Heart left ventricle (tissue), 16 donors: Measurements from ENCODE around the gene HDAC10. TPM values are rescaled to one million over a fixed set of nuclear protein-coding genes. Genes with fewer than 3 reads are reported as not detected.

Source experiments
- ATAC-seq, 4 donors: fragments of 200-7000 bp; cut with Tn5 transposase; one replicate each; pipeline ENCODE4 v1.9.1; 2020 to 2022; ENCODE audit warnings: moderate library complexity in 4 of 4, mild to moderate bottlenecking in 3 of 4, moderate number of reproducible peaks in 1 of 4
- DNase-seq, 5 donors: peaks; one replicate each; pipeline ENCODE4 v3.0.0-alpha.2; 2020
- H3K27ac ChIP-seq, 12 donors: fragments of 200-600 bp; sonication (generic) in 4 of 12; one replicate each; pipeline versions ENCODE4 v1.5.0 to v1.8.0; 2016 to 2022; ENCODE audit warnings: mild to moderate bottlenecking in 2 of 12
- H3K27me3 ChIP-seq, 9 donors: fragments of 200-600 bp; sonication (generic) in 2 of 9; one replicate each; pipeline versions ENCODE4 v1.5.1 to v1.8.0; 2016 to 2022; ENCODE audit warnings: mild to moderate bottlenecking in 3 of 9
- H3K36me3 ChIP-seq, 9 donors: fragments of 200-600 bp; sonication (generic) in 2 of 9; one replicate each; pipeline versions ENCODE4 v1.5.0 to v1.8.0; 2018 to 2022; ENCODE audit warnings: mild to moderate bottlenecking in 2 of 9
- H3K4me1 ChIP-seq, 12 donors: fragments of 200-600 bp; sonication (generic) in 4 of 12; one replicate each; pipeline versions ENCODE4 v1.5.0 to v1.8.0; 2016 to 2022; ENCODE audit warnings: mild to moderate bottlenecking in 3 of 12
- H3K4me3 ChIP-seq, 12 donors: fragments of 200-600 bp; sonication (generic) in 4 of 12; one replicate each; pipeline versions ENCODE4 v1.5.0 to v1.8.0; 2017 to 2022; ENCODE audit warnings: mild to moderate bottlenecking in 9 of 12, moderate library complexity in 4 of 12
- H3K9me3 ChIP-seq, 12 donors: fragments of 200-600 bp; sonication (generic) in 4 of 12; one replicate each; pipeline versions ENCODE4 v1.5.0 to v1.8.0; 2016 to 2022; ENCODE audit warnings: mild to moderate bottlenecking in 1 of 12
- POLR2A ChIP-seq, 2 donors: fragments of 450-650 bp; IDR thresholded peaks; one replicate each; pipeline ENCODE4 v1.6.1; 2017; ENCODE audit warnings: antibody characterized with exemption in 2 of 2, mild to moderate bottlenecking in 2 of 2, moderate library complexity in 2 of 2
- WGBS, 4 donors: extraction: QIAGEN DNeasy Blood & Tissue Kit in 2 of 4; methylation state at CpG; one replicate each; pipeline versions ENCODE4 v1.1.5 to v1.1.7; 2013 to 2018; 5-methylcytosine and 5-hydroxymethylcytosine counted together
- intact Hi-C, 10 donors: fragments of 100-400 bp; cut with DNase I; formaldehyde crosslinking; loops; one replicate each; pipeline versions ENCODE4 v1.11.1 to v1.14.2; 2022
- polyA plus RNA-seq, 2 donors: library from polyadenylated mRNA; stranded (reverse); fragments of 200-250 nt; gene quantifications; one replicate each; pipeline ENCODE4 v1.2.3, GENCODE V29; 2013
- total RNA-seq, 9 donors: library from RNA; depleted of rRNA in 2 of 9; stranded (reverse); fragments of >200 nt in 2 of 9; fragmentation: NEBNext Ultra II Directional in 3 of 9; extraction: Animal tissue kit (Norgen Biotek cat#: 25700) in 3 of 9; gene quantifications; one replicate each; pipeline versions ENCODE4 v1.1.0 to v1.2.4, GENCODE V29; 2016 to 2023
- TF ChIP-seq, protein P1 (sequence below), 12 donors: fragments of 200-600 bp; sonication (generic) in 4 of 12; IDR thresholded peaks; one replicate each; pipeline versions ENCODE4 v1.5.0 to v1.8.0; 2018 to 2022; ENCODE audit warnings: antibody characterized with exemption in 12 of 12, mild to moderate bottlenecking in 5 of 12
- donor health status: ischemic (EF 13 %, LVEDD 7.1; RV severe dilation, severe dysfunction).
- donor health status: healthy with polysubstance abuse.
- donor health status: DM: no; HTN: yes; CAD: no.
- donor health status: DM: no; HTN: no; CAD: no.
- donor health status: ischemic (EF 25% LVEDD 6.9; RV normal size, moderate dysfunction).
- donor health status: ischemic (EF 25% LVEDD 5.7; RV mildly dilated, moderate dysfunction).
- donor health status: healthy.
- donor health status: DM: yes; HTN: yes; CAD: no.
- donor health status: ischemic (EF 35%, LVEDD 5.7; RV mildly dilated, moderate dysfunction).
- donor health status: nonischemic (EF 11% LVEDD 7.7; RV severe dilation, severe dysfunction).
- donor health status: DM: yes; HTN: yes; CAD: no.
- donor health status: PGD.
- donor health status: ischemic (EF 29% LVEDD 5.4; RV normal size, mild dysfunction).
- donor health status: nonischemic (EF 23%, LVEDD 6.1; RV moderate dilation, normal function).

The HDAC10 gene
- total and polyA plus RNA-seq, 11 donors = 6.2 to 22.4 (median 10.8) TPM

DNA sequence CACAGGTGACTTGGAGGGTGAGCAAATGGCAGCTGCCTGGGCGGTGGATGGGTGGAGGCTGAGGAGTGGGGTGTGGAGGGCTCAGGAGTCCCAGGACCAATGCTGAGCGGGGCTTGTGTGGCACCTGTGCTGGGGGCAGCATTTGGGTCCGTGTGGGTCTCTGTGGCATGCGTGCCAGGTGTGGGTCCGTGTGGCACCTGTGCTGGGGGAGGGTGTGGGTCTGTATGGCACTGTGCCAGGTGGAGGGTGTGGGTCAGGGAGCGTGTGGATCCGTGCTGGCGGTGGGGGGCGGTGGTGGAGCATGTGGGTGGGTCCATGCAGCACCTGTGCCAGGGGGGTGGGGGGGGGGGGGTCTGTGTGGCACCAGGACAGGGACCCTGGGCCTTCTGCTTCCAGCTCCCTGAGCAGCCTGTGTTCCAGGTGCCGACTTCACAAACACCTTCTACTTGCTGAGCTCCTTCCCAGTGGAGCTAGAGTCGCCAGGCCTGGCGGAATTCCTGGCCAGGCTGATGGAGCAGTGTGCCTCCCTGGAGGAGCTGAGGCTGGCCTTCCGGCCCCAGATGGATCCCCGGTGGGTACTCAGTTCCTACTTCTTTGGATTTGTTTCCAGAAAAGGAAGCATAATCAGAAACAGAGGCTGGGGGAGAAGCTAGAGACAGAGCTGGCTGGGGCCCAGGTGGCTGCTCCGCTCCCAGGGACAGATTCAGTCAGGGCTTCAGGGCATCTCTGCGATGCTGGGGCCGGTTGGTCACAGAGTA lies 35.6 kb downstream of the HDAC10 start:
- intact Hi-C loops = no loop called here
- no peak for ATAC-seq
- H3K27ac ChIP-seq = no peak overlapping the region
- TF ChIP-seq, protein P1, sequence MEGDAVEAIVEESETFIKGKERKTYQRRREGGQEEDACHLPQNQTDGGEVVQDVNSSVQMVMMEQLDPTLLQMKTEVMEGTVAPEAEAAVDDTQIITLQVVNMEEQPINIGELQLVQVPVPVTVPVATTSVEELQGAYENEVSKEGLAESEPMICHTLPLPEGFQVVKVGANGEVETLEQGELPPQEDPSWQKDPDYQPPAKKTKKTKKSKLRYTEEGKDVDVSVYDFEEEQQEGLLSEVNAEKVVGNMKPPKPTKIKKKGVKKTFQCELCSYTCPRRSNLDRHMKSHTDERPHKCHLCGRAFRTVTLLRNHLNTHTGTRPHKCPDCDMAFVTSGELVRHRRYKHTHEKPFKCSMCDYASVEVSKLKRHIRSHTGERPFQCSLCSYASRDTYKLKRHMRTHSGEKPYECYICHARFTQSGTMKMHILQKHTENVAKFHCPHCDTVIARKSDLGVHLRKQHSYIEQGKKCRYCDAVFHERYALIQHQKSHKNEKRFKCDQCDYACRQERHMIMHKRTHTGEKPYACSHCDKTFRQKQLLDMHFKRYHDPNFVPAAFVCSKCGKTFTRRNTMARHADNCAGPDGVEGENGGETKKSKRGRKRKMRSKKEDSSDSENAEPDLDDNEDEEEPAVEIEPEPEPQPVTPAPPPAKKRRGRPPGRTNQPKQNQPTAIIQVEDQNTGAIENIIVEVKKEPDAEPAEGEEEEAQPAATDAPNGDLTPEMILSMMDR (IDR thresholded peaks at IDR 0.05) = no peak
- no peak for TF ChIP-seq POLR2A (IDR thresholded peaks at IDR 0.05)
- WGBS, 4 donors = 69 to 81% (median 73%) methylated on average over 15 to 17 of the region's 17 CpGs
- no peaks in the 10 kb centered on the region for H3K9me3 ChIP-seq
- peaks cover 2 to 94% (median 82%) of the 10 kb centered on the region in 9 donors for H3K36me3 ChIP-seq
- no peaks in the 10 kb centered on the region for H3K27me3 ChIP-seq
- peaks cover 0 to 14% (median 4%) of the 10 kb centered on the region in 12 donors for H3K4me1 ChIP-seq
- no peak overlapping the region for H3K4me3 ChIP-seq
- DNase-seq = no peak

DNA sequence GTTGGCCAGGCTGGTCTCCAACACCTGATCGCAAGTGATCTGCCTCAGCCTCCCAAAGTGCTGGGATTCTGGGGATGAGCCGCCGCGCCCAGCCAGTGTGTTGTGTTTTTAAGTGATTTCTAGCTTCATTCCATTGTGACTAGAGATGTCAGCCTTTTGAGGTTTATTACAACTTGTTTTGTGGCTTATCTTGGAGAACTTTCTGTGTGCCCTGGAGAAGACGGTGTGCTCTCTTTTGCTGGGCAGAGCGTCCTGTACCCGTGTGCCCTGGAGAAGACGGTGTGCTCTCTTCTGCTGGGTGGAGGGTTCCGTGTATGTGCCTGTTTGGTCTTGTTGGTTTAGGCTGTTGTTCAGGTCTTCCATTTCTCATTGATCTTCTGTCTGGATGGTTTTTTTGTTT lies 37.8 kb downstream of the HDAC10 start:
- WGBS, 4 donors = 95 to 97% (median 97%) methylated on average over 9 of the region's 9 CpGs
- Histone ChIP-seq H3K9me3 (no peaks in the 10 kb centered on the region), H3K36me3 (peaks cover 2 to 92% (median 82%) of the 10 kb centered on the region in 9 donors), H3K27ac (no peak overlapping the region), H3K4me3 (no peak overlapping the region), H3K4me1 (peaks cover 0 to 12% (median 0%) of the 10 kb centered on the region in 12 donors), H3K27me3 (no peaks in the 10 kb centered on the region)
- no peak for TF ChIP-seq POLR2A (IDR thresholded peaks at IDR 0.05)
- TF ChIP-seq, protein P1 (IDR thresholded peaks at IDR 0.05) = no peak
- DNase-seq (no peak), ATAC-seq (no peak)
- intact Hi-C loops = loop anchor here in 1 of 10 donors (5.0 kb wide), 1 partner anchor 66 kb away; no protein-coding TSS in a partner anchor

DNA sequence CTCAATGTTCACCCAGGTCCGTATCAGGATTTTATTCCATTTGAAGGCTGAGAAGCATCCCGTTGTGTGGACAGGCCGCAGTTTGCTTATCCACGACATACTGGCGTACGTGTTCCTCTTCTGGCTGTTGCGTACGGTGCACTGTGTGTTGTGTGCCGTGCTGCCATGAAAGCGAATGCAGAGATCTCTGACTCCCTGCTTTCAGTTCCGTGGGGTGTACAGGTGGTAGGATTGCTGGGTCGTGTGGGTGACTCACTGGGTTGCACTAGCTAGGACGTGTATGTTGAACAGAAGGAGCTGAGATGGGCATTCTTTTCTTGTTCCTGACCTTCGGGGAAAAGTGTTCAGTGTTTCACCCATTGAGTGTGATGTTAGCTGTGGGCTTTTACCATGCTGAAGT lies 39.9 kb downstream of the HDAC10 start:
- no peaks in the 10 kb centered on the region for H3K27me3 ChIP-seq
- H3K4me3 ChIP-seq = no peak overlapping the region
- whole genome bisulfite sequencing, 4 donors = 83 to 92% (median 90%) methylated on average over 14 of the region's 14 CpGs
- H3K9me3 ChIP-seq = no peaks in the 10 kb centered on the region
- intact Hi-C loops = loop anchor here in 1 of 10 donors (5.0 kb wide), 1 partner anchor 64 kb away; no protein-coding TSS in a partner anchor
- TF ChIP-seq, protein P1 (IDR thresholded peaks at IDR 0.05) = no peak
- no peak for TF ChIP-seq POLR2A (IDR thresholded peaks at IDR 0.05)
- no peak for ATAC-seq
- H3K36me3 ChIP-seq = peaks cover 0 to 91% (median 79%) of the 10 kb centered on the region in 9 donors
- no peak for DNase-seq
- no peak overlapping the region for H3K27ac ChIP-seq
- H3K4me1 ChIP-seq = peaks cover 0 to 28% (median 15%) of the 10 kb centered on the region in 12 donors

DNA sequence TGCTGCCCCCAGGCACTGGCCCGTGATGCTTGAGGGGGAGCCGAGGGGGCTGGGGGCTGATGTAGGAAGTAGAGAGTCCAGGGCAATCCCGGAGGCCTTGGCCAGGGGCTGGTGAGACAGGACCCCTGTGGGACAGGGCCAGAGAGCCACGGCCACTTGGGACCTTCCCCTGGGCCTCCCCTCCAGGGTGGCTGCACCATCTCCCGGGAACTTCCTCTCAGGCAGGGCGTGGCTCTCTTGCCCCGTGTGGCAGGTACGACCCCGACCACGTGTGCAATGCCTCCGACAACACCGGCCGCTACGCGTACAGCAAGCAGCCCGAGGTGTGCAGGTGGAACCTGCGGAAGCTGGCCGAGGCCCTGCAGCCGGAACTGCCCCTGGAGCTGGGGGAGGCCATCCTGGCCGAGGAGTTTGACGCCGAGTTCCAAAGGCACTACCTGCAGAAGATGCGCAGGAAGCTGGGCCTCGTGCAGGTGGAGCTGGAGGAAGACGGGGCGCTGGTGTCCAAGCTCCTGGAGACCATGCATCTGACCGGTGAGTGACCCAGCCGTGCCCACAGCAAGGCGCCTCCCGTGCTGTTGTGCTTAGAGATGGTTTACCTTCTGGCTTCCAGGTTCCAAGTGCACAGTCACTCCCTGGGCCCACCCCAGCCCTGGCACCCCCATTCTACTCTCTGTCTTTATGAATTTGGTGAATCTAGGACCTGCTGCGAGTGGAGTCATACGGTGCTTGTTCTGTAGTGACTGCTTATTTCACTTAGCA lies 40.5 kb downstream of the HDAC10 start:
- intact Hi-C loops = loop anchor here in 3 of 10 donors (1.0 to 5.0 kb wide), 2 partner anchors 61 to 63 kb away; no protein-coding TSS in a partner anchor
- no peak for ATAC-seq
- peak in 1 of 5 donors; percentile 9 for DNase-seq
- 85 to 91% (median 88%) methylated on average over 25 to 32 of the region's 32 CpGs for WGBS, 4 donors
- Histone ChIP-seq H3K4me1 (peaks cover 0 to 30% (median 20%) of the 10 kb centered on the region in 12 donors), H3K27me3 (no peaks in the 10 kb centered on the region), H3K9me3 (no peaks in the 10 kb centered on the region), H3K27ac (no peak overlapping the region), H3K36me3 (peaks cover 0 to 90% (median 74%) of the 10 kb centered on the region in 9 donors), H3K4me3 (no peak overlapping the region)
- TF ChIP-seq, protein P1 (IDR thresholded peaks at IDR 0.05) = no peak
- no peak for TF ChIP-seq POLR2A (IDR thresholded peaks at IDR 0.05)
